GM18508 (cell line): ENCODE data around the gene TNFRSF9.
A peak's percentile ranks its signal among the peaks of the same experiment; 100 is the strongest.
"Not testable (repeated sequence)": the region's sequence is repeated elsewhere in the genome, so short reads cannot be mapped to it uniquely, and the experiment has no call there.

ENCODE experiments used
- ATAC-seq: cut with Tn5 transposase; IDR thresholded peaks from one replicate; pipeline ENCODE4 v1.9.1; 2021; ENCODE audit warnings: moderate number of reproducible peaks; ENCODE audit not compliant: insufficient read depth, unreplicated experiment

Gene TNFRSF9

GRCh38 chr1:7961216-7962013 is 20.8 kb upstream of the TNFRSF9 start, which contains the start of gene PARK7:
Gene PARK7, plus strand, starts transcription at chr1:7961711. Its CDS starts 1,075 bp downstream, at chr1:7962786.
- ATAC-seq: peak; percentile 87

- no peak for ATAC-seq
These were observed 20.2 kb upstream of the TNFRSF9 start for GRCh38 chr1:7960867-7961215.

- ATAC-seq: no peak
These were observed 19.5 kb upstream of the TNFRSF9 start for GRCh38 chr1:7960165-7960564.

- ATAC-seq: no peak
These were observed 15.8 kb upstream of the TNFRSF9 start for GRCh38 chr1:7956218-7957032.

- ATAC-seq: no peak
These were observed 14.0 kb upstream of the TNFRSF9 start for GRCh38 chr1:7954683-7955082.

GRCh38 chr1:7953850-7954609 is 13.4 kb upstream of the TNFRSF9 start:
- ATAC-seq: peak; percentile 77

GRCh38 chr1:7952791-7953190 is 12.2 kb upstream of the TNFRSF9 start:
- ATAC-seq: not testable (repeated sequence)

- ATAC-seq: no peak
These were observed 8.3 kb upstream of the TNFRSF9 start for GRCh38 chr1:7948960-7949359.

GRCh38 chr1:7943251-7943650 is 2.6 kb upstream of the TNFRSF9 start:
- ATAC-seq: no peak

- no peak for ATAC-seq
These were observed 1.7 kb upstream of the TNFRSF9 start for GRCh38 chr1:7942214-7942921.

- ATAC-seq: no peak
These were observed 776 bp upstream of the TNFRSF9 start for GRCh38 chr1:7941437-7941793.

- no peak for ATAC-seq
These were observed 605 bp downstream of the TNFRSF9 start for GRCh38 chr1:7940034-7940433.

- no peak for ATAC-seq
These were observed 2.6 kb downstream of the TNFRSF9 start for GRCh38 chr1:7938070-7938469.

GRCh38 chr1:7932524-7933138 is 8.0 kb downstream of the TNFRSF9 start:
- no peak for ATAC-seq

- no peak for ATAC-seq
These were observed 9.2 kb downstream of the TNFRSF9 start for GRCh38 chr1:7931446-7931812.

- ATAC-seq: no peak
These were observed 9.8 kb downstream of the TNFRSF9 start for GRCh38 chr1:7930645-7931445.

GRCh38 chr1:7929637-7930036 is 11.0 kb downstream of the TNFRSF9 start:
- ATAC-seq: no peak

- ATAC-seq: no peak
These were observed 12.4 kb downstream of the TNFRSF9 start for GRCh38 chr1:7928247-7928646.

- ATAC-seq: not testable (repeated sequence)
These were observed 13.6 kb downstream of the TNFRSF9 start for GRCh38 chr1:7927061-7927460.
